OCI-LY3 (cell line): Measurements from ENCODE around the gene EPS8.

Experiments used
- H2AFZ ChIP-seq: fragments of 200-600, 300-600 bp; shearing (Covaris generic); 2 replicates; pipeline ENCODE4 v1.6.0; 2014; ENCODE audit warnings: antibody characterized with exemption, low read depth, low read length
- H3K27ac ChIP-seq: fragments of 200-600, 300-600 bp; sonication (generic); 2 replicates; pipeline ENCODE4 v1.5.1; 2014; ENCODE audit warnings: mild to moderate bottlenecking, low read length, moderate library complexity, mixed read lengths
- H3K27me3 ChIP-seq: fragments of 200-600, 300-600 bp; sonication (generic); 2 replicates; pipeline ENCODE4 v1.6.1; 2014; ENCODE audit warnings: low read depth, low read length, mixed read lengths
- H3K36me3 ChIP-seq: fragments of 200-600, 300-600 bp; sonication (generic); replicated peaks from 2 replicates; pipeline ENCODE3; 2014; ENCODE audit warnings: low read depth, low read length, mixed read lengths
- H3K4me1 ChIP-seq: fragments of 300-600, 200-600 bp; sonication (generic); 2 replicates; pipeline ENCODE4 v1.6.1; 2014; ENCODE audit warnings: low read length, mixed read lengths
- H3K4me2 ChIP-seq: fragments of 200-600, 300-600 bp; sonication (generic); 2 replicates; pipeline ENCODE4 v1.6.1; 2014; ENCODE audit warnings: low read length, mixed read lengths
- H3K4me3 ChIP-seq: fragments of 300-600, 200-600 bp; sonication (generic); 2 replicates; pipeline ENCODE4 v1.5.1; 2014; ENCODE audit warnings: antibody characterized with exemption, mild to moderate bottlenecking, low read length, moderate library complexity
- H3K79me2 ChIP-seq: fragments of 300-600, 200-600 bp; shearing (Covaris generic); 2 replicates; pipeline ENCODE4 v1.6.1; 2014; ENCODE audit warnings: mild to moderate bottlenecking, low read length, mixed read lengths
- H3K9ac ChIP-seq: fragments of 300-600, 200-600 bp; shearing (Covaris generic); 2 replicates; pipeline ENCODE4 v1.6.0; 2014; ENCODE audit warnings: mild to moderate bottlenecking, low read length, moderate library complexity
- H3K9me3 ChIP-seq: fragments of 200-600, 300-600 bp; shearing (Covaris generic); 2 replicates; pipeline ENCODE4 v1.6.1; 2014; ENCODE audit warnings: low read length, mixed read lengths; ENCODE audit not compliant: insufficient read depth
- H4K20me1 ChIP-seq: fragments of 200-600, 300-600 bp; sonication (generic); 2 replicates; pipeline ENCODE4 v1.6.1; 2016; ENCODE audit warnings: low read length, mixed read lengths; ENCODE audit not compliant: insufficient read depth
- CTCF ChIP-seq: fragments of 200-600, 300-600 bp; sonication (generic); IDR thresholded peaks from 2 replicates; pipeline ENCODE4 v1.5.1; 2014; ENCODE audit warnings: antibody characterized with exemption, low read length, low read depth
- EZH2phosphoT487 ChIP-seq: fragments of 200-600 bp; shearing (Covaris generic); IDR thresholded peaks from 2 replicates; pipeline ENCODE4 v1.6.1; 2018; ENCODE audit warnings: antibody characterized with exemption, mixed run types, low read depth

EPS8 gene

GRCh38 chr12:15638231-15638630, 151.0 kb downstream of the EPS8 start:
- Histone ChIP-seq H3K36me3 (no peaks in the 10 kb centered on the region), H2AFZ (no peak overlapping the region), H3K9me3 (no peaks in the 10 kb centered on the region), H3K9ac (no peak overlapping the region), H3K4me3 (no peak overlapping the region), H3K4me1 (no peaks in the 10 kb centered on the region), H3K79me2 (no peaks in the 10 kb centered on the region), H3K4me2 (no peak overlapping the region), H3K27me3 (no peaks in the 10 kb centered on the region), H3K27ac (no peak overlapping the region), H4K20me1 (no peaks in the 10 kb centered on the region)
- no peak for TF ChIP-seq CTCF
- TF ChIP-seq EZH2phosphoT487: no peak

- Histone ChIP-seq H3K79me2 (no peaks in the 10 kb centered on the region), H2AFZ (no peak overlapping the region), H3K36me3 (no peaks in the 10 kb centered on the region), H3K4me1 (no peaks in the 10 kb centered on the region), H3K9me3 (no peaks in the 10 kb centered on the region), H3K4me3 (no peak overlapping the region), H3K27ac (no peak overlapping the region), H3K4me2 (no peak overlapping the region), H4K20me1 (no peaks in the 10 kb centered on the region), H3K27me3 (no peaks in the 10 kb centered on the region), H3K9ac (no peak overlapping the region)
- TF ChIP-seq CTCF (no peak), EZH2phosphoT487 (no peak)
Measured at GRCh38 chr12:15636060-15636890, 152.9 kb downstream of the EPS8 start.

- H3K4me3 ChIP-seq: no peak overlapping the region
- no peak overlapping the region for H3K27ac ChIP-seq
Measured at GRCh38 chr12:15634010-15634683, 155.0 kb downstream of the EPS8 start.

More at GRCh38 chr12:15634010-15634683, 155.0 kb downstream of the EPS8 start:
- TF ChIP-seq CTCF (no peak), EZH2phosphoT487 (no peak)
- Histone ChIP-seq H4K20me1 (no peaks in the 10 kb centered on the region), H3K9ac (no peak overlapping the region), H3K4me2 (no peak overlapping the region), H3K9me3 (no peaks in the 10 kb centered on the region), H3K27me3 (no peaks in the 10 kb centered on the region), H2AFZ (no peak overlapping the region), H3K36me3 (no peaks in the 10 kb centered on the region), H3K79me2 (no peaks in the 10 kb centered on the region), H3K4me1 (peaks cover 11% of the 10 kb centered on the region)
